Activated CD4-positive, alpha-beta T cell treated with anti-CD3 and anti-CD28 coated beads, Interleukin-2, amount 10 ng/mL, durations not matched to agents 7 days and 5 days (primary cell): Measurements from ENCODE around the gene MYG1. TPM values are rescaled to one million over a fixed set of nuclear protein-coding genes. Genes with fewer than 3 reads are reported as not detected.

ENCODE experiments used
- CTCF ChIA-PET: fragments of 350-600 bp; sonication (Branson Sonifier 250); formaldehyde crosslinking; loops from one replicate; lab custom pipeline; 2021; ENCODE audit warnings: antibody characterized with exemption; lab: Charles Lee
- POLR2A ChIA-PET: fragments of 350-600 bp; sonication (Branson Sonifier 250); formaldehyde crosslinking; loops from one replicate; lab custom pipeline; 2021; ENCODE audit warnings: antibody characterized with exemption; lab: Charles Lee
- DNase-seq: peaks from one replicate; pipeline ENCODE4 v3.0.0-alpha.2; 2020
- H3K27ac Mint-ChIP-seq: one replicate; pipeline ENCODE4 v1.8.0; 2021; ENCODE audit warnings: mild to moderate bottlenecking, moderate library complexity, mixed read lengths
- H3K27me3 Mint-ChIP-seq: one replicate; pipeline ENCODE4 v1.8.0; 2021; ENCODE audit warnings: mixed read lengths
- H3K36me3 Mint-ChIP-seq: one replicate; pipeline ENCODE4 v1.8.0; 2021; ENCODE audit warnings: low read depth, mixed read lengths
- H3K4me1 Mint-ChIP-seq: one replicate; pipeline ENCODE4 v1.8.0; 2021; ENCODE audit warnings: mixed read lengths
- H3K4me3 Mint-ChIP-seq: one replicate; pipeline ENCODE4 v1.8.0; 2021; ENCODE audit warnings: mild to moderate bottlenecking, moderate library complexity, mixed read lengths
- H3K9me3 Mint-ChIP-seq: one replicate; pipeline ENCODE4 v1.8.0; 2021; ENCODE audit warnings: mixed read lengths
- total RNA-seq, 2 experiments: library from RNA; stranded (reverse); gene quantifications; one replicate each; pipeline ENCODE4 v1.2.3, GENCODE V29; 2021

Gene MYG1
- total RNA-seq, 2 experiments from 2014 or later: 47.9 to 56.4 TPM

DNA sequence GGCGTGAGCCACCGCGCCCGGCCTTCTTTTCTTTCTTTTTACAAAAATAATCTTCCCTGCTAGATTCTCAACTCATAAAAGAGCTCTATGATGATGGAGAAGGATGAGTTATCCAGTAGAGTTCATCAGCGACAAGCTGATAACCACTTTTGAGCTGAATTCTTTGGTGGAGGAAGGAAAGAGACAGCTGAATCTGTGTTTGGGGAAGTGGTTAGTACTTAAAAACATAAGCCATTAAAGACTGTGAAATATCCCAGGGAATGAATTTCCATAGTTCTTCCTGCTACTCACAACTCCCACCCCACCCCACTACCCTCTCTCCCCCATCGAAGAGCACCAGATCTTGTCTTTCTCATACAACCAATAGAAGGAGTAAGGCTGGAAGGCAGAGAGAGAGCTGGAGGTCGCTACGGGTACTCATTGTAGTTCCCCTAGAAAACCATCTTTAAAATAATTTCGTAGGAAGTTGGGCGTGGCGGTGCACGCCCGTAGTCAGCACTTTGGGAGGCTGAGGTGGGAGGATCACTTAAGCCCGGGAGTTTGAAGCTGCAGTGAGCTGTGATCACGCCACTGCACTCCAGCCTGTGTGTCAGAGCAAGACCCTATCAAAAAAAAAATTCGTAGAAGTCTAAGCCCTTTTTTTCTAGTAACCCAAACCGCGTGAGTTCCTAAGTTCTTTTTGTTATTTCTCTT lies 32.0 kb upstream of the MYG1 start:
- H3K4me1 Mint-ChIP-seq: peaks cover 50% of the 10 kb centered on the region
- H3K4me3 Mint-ChIP-seq: peak overlapping the region; percentile 99
- H3K27me3 Mint-ChIP-seq: no peaks in the 10 kb centered on the region
- H3K9me3 Mint-ChIP-seq: no peaks in the 10 kb centered on the region
- DNase-seq: peak; percentile 27
- ChIA-PET CTCF (interaction anchor here (0.6 to 8.0 kb wide), 24 partner anchors 9 to 169 kb away, joined by 3 to 117 read pairs (median 5); partner anchors contain the start of genes AAAS, CSAD and MYG1), POLR2A (interaction anchor here (0.8 to 1.5 kb wide), 3 partner anchors 10 to 59 kb away, joined by 3 to 5 read pairs (median 3); no protein-coding TSS in a partner anchor)
- peaks cover 37% of the 10 kb centered on the region for H3K36me3 Mint-ChIP-seq
- H3K27ac Mint-ChIP-seq: peak overlapping the region; percentile 97

DNA sequence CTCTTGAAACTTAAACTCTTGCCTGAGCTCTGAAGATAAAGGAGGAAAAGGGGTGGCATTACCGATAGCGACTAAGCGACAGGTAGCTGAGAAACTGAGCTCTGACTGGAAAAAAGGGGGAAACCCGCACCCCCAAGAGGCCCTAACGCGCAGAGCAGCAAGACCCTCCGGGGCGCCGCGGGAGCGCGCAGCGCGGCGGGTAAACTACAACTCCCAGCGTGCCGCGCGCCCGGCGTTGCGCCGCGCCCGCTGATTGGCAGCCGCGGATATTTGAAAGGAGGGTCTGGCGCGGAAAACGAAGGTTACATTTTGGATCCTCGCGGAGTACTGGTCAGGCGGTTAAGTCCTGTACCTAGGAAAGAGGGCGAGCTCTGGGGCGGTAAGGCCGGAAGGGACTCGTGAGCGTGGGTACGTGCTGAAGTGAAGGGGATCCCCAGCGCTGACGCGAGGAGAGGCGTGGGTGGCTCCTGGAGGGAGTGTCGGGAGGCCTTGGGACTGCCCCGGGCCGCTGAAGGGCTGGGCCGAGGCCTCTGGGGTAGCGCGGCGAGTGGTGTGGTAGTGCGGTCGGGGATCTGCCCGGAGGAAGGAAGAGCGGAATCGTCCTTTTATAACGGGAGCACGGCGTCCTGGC lies 31.4 kb upstream of the MYG1 start, which contains the start of gene ESPL1:
Gene ESPL1 (plus strand): TSS at position 301 of the 631 bp plus-strand sequence. CDS start 468 bp downstream, outside the sequence.
- POLR2A ChIA-PET: interaction anchor here (0.6 to 1.5 kb wide), 4 partner anchors 9 to 59 kb away, joined by 3 to 5 read pairs (median 3); no protein-coding TSS in a partner anchor
- Mint-ChIP-seq H3K4me1 (peaks cover 53% of the 10 kb centered on the region), H3K27me3 (no peaks in the 10 kb centered on the region), H3K4me3 (peak within 1 kb of the TSS; percentile 99), H3K36me3 (peaks cover 40% of the 10 kb centered on the region), H3K9me3 (no peaks in the 10 kb centered on the region), H3K27ac (peak within 1 kb of the TSS; percentile 97)
- CTCF ChIA-PET: interaction anchor here (0.6 to 8.0 kb wide), 27 partner anchors 9 to 241 kb away, joined by 3 to 117 read pairs (median 4); partner anchors contain the start of genes AAAS, CSAD and MYG1
- DNase-seq: peak; percentile 85

DNA sequence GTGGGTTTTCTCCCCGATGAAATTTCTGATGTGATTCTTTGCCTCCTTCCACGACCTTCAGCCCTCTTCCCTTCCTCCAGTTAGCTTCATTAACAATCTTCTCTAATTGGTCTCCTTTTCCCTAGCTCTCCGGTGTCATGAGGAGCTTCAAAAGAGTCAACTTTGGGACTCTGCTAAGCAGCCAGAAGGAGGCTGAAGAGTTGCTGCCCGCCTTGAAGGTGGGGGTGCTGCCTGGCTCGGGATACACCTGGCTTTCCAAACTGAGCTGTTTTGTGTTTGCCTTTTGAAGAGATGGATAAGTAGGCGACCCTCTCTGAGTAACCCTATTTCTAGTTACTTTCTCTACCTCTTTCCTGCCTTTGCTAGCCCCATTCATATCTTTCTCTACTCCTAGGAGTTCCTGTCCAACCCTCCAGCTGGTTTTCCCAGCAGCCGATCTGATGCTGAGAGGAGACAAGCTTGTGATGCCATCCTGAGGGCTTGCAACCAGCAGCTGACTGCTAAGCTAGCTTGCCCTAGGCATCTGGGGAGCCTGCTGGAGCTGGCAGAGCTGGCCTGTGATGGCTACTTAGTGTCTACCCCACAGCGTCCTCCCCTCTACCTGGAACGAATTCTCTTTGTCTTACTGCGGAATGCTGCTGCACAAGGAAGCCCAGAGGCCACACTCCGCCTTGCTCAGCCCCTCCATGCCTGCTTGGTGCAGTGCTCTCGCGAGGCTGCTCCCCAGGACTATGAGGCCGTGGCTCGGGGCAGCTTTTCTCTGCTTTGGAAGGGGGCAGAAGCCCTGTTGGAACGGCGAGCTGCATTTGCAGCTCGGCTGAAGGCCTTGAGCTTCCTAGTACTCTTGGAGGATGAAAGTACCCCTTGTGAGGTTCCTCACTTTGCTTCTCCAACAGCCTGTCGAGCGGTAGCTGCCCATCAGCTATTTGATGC lies 30.6 kb upstream of the MYG1 start:
- no peak for DNase-seq
- CTCF ChIA-PET: interaction anchor here (0.7 to 8.0 kb wide), 25 partner anchors 9 to 240 kb away, joined by 3 to 117 read pairs (median 4); partner anchors contain the start of genes AAAS, CSAD and PFDN5
- peak overlapping the region; percentile 97 for H3K27ac Mint-ChIP-seq
- H3K27me3 Mint-ChIP-seq: no peaks in the 10 kb centered on the region
- POLR2A ChIA-PET: interaction anchor here (0.6 to 1.5 kb wide), 3 partner anchors 9 to 49 kb away, joined by 3 read pairs; no protein-coding TSS in a partner anchor
- H3K4me1 Mint-ChIP-seq: peaks cover 53% of the 10 kb centered on the region
- no peaks in the 10 kb centered on the region for H3K9me3 Mint-ChIP-seq
- H3K4me3 Mint-ChIP-seq: peak overlapping the region; percentile 99
- peaks cover 42% of the 10 kb centered on the region for H3K36me3 Mint-ChIP-seq

DNA sequence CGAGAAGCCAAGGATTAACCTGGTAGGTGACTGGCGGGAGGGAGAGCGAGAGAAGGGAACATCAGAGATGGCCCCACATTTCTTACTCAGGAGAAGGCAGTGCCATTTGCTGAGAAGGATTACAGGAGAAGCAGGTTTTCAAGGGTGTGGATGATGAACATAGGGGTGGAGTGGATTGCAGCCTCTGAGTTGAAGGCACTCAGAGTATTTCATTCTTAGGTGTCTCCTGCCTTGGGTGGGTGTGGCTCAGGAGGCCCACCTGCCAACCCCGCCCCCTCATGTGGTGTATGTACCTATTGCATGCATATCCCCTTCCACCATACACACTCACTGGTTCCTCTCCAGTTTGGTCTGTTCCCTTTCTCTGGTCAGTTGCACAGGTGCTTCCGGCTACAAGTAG lies 25.1 kb upstream of the MYG1 start:
- POLR2A ChIA-PET: no interaction called here
- Mint-ChIP-seq H3K27me3 (no peaks in the 10 kb centered on the region), H3K27ac (no peak overlapping the region), H3K36me3 (peaks cover 65% of the 10 kb centered on the region), H3K9me3 (no peaks in the 10 kb centered on the region), H3K4me3 (no peak overlapping the region), H3K4me1 (peaks cover 37% of the 10 kb centered on the region)
- CTCF ChIA-PET: no interaction called here
- DNase-seq: no peak

DNA sequence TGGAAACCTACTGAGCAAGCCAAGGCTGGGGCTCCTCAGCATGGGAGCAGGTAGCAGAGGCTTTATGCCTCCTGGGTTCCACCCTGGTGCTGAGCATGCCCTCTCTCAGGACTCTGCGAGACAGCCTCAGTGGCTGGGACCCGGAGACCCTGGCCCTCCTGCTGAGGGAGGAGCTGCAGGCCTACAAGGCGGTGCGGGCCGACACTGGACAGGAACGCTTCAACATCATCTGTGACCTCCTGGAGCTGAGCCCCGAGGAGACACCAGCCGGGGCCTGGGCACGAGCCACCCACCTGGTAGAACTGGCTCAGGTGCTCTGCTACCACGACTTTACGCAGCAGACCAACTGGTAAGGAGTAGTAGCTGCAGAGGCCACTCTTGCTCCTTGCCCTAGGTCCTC lies 23.0 kb upstream of the MYG1 start:
- Mint-ChIP-seq H3K4me1 (peaks cover 18% of the 10 kb centered on the region), H3K9me3 (no peaks in the 10 kb centered on the region), H3K4me3 (no peak overlapping the region), H3K36me3 (peaks cover 57% of the 10 kb centered on the region), H3K27ac (no peak overlapping the region), H3K27me3 (no peaks in the 10 kb centered on the region)
- DNase-seq: no peak
- CTCF ChIA-PET: interaction anchor here (2.0 kb wide), 1 partner anchor 9 kb away, joined by 10 read pairs; the partner anchor contains the start of gene ESPL1
- POLR2A ChIA-PET: interaction anchor here (0.5 kb wide), 1 partner anchor 42 kb away, joined by 6 read pairs; no protein-coding TSS in a partner anchor

DNA sequence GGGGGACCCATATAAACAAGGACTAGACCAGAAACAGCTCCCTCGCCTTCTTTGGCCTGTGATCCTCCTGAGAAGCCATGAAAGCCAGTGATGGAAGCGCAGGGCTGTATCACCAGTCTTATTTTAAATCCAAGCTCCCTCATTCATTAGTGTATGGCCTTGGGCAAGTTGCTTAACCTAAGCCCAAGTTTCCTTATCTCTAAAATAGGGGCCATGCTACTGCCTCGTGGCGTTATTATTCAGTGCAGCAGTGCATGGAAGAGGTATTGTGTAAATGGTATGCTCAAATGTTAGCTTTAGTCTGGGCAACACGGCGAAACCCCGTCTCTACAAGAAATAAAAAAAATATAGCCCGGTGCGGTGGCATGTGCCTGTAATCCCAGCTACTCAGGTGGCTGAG lies 21.5 kb upstream of the MYG1 start:
- ChIA-PET POLR2A (interaction anchor here (0.8 to 1.1 kb wide), 2 partner anchors 10 to 11 kb away, joined by 3 read pairs; partner anchors contain the start of gene ESPL1), CTCF (interaction anchor here (0.6 to 2.3 kb wide), 11 partner anchors 8 to 212 kb away, joined by 3 to 16 read pairs (median 4); partner anchors contain the start of genes AAAS, ESPL1 and PFDN5)
- H3K9me3 Mint-ChIP-seq: no peaks in the 10 kb centered on the region
- H3K27me3 Mint-ChIP-seq: no peaks in the 10 kb centered on the region
- peaks cover 56% of the 10 kb centered on the region for H3K36me3 Mint-ChIP-seq
- DNase-seq: no peak
- H3K4me3 Mint-ChIP-seq: no peak overlapping the region
- H3K4me1 Mint-ChIP-seq: peaks cover 8% of the 10 kb centered on the region
- H3K27ac Mint-ChIP-seq: no peak overlapping the region

DNA sequence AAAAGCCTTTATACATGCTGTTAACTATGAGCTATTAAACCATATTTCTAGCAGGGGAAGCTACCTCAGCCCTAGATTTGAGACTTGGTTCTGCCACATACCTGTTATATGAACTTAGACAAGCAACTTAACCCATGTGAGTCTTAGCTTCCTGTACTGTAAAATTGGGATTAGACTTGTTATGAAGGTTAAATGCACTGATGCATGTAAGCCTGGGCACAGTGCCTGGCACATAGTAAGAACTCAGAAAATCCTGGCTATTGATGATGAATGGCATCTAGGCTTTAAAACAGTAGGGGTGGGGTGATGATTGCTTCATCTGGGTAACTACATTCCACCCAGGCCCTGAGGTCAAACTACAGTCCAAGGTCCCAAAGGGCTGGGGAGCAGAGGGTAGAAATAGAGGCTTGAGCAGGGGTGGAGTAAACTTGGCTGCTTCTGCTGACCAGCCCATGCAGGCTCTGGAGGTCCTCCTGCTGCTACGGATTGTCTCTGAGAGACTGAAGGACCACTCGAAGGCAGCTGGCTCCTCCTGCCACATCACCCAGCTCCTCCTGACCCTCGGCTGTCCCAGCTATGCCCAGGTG lies 20.1 kb upstream of the MYG1 start:
- CTCF ChIA-PET: interaction anchor here (0.8 to 2.3 kb wide), 5 partner anchors 10 to 112 kb away, joined by 3 to 16 read pairs (median 5); partner anchors contain the start of gene CSAD
- no peak overlapping the region for H3K4me3 Mint-ChIP-seq
- H3K27ac Mint-ChIP-seq: no peak overlapping the region
- no peaks in the 10 kb centered on the region for H3K9me3 Mint-ChIP-seq
- POLR2A ChIA-PET: no interaction called here
- H3K27me3 Mint-ChIP-seq: no peaks in the 10 kb centered on the region
- peaks cover 59% of the 10 kb centered on the region for H3K36me3 Mint-ChIP-seq
- peaks cover 5% of the 10 kb centered on the region for H3K4me1 Mint-ChIP-seq
- DNase-seq: no peak

DNA sequence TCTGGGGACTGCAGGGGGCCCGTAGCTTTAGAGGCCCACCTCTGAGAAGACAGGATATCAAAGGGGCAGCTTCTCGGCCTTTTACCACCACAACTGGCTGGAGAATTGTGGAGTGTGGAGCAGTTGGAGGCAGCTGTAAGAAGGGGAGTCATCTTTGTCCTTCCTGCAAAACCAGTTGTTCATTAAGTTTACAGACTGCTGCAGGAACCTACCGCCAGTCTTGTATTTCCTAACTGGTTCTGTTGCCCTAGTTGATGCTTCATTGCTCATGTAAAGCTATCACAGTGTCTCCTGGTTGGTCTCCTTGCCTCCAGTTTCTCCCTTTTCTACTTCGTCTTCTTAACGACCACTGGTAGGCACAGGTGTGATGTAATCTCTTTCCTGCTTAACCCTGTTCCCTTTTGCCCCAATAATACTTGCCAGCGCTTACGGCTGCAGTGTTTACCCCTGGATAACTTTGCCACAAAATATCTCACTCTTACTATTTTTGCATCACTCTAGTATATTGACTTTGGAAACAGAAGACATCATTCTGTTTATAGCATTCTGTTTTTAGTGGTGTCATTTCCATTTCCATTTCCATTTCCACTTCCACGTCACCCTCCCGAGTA lies 19.5 kb upstream of the MYG1 start:
- no peaks in the 10 kb centered on the region for H3K9me3 Mint-ChIP-seq

DNA sequence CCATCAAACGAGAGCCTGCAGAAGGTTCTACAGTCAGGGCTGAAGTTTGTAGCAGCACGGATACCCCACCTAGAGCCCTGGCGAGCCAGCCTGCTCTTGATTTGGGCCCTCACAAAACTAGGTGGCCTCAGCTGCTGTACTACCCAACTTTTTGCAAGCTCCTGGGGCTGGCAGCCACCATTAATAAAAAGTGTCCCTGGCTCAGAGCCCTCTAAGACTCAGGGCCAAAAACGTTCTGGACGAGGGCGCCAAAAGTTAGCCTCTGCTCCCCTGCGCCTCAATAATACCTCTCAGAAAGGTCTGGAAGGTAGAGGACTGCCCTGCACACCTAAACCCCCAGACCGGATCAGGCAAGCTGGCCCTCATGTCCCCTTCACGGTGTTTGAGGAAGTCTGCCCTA lies 13.0 kb upstream of the MYG1 start:
- Mint-ChIP-seq H3K27me3 (no peaks in the 10 kb centered on the region), H3K36me3 (peaks cover 58% of the 10 kb centered on the region), H3K4me3 (no peak overlapping the region), H3K27ac (no peak overlapping the region), H3K4me1 (peaks cover 9% of the 10 kb centered on the region), H3K9me3 (no peaks in the 10 kb centered on the region)
- ChIA-PET CTCF (interaction anchor here (0.7 to 4.4 kb wide), 9 partner anchors 8 to 127 kb away, joined by 3 to 21 read pairs (median 4); partner anchors contain the start of genes ESPL1 and MYG1), POLR2A (no interaction called here)
- no peak for DNase-seq

More for the DNA sequence above, 19.5 kb upstream of the MYG1 start:
- Mint-ChIP-seq H3K36me3 (peaks cover 55% of the 10 kb centered on the region), H3K27ac (no peak overlapping the region), H3K4me3 (no peak overlapping the region), H3K27me3 (no peaks in the 10 kb centered on the region), H3K4me1 (peaks cover 1% of the 10 kb centered on the region)
- ChIA-PET CTCF (interaction anchor here (0.6 to 2.1 kb wide), 5 partner anchors 10 to 155 kb away, joined by 3 to 16 read pairs (median 3); partner anchors contain the start of gene CSAD), POLR2A (no interaction called here)
- no peak for DNase-seq

DNA sequence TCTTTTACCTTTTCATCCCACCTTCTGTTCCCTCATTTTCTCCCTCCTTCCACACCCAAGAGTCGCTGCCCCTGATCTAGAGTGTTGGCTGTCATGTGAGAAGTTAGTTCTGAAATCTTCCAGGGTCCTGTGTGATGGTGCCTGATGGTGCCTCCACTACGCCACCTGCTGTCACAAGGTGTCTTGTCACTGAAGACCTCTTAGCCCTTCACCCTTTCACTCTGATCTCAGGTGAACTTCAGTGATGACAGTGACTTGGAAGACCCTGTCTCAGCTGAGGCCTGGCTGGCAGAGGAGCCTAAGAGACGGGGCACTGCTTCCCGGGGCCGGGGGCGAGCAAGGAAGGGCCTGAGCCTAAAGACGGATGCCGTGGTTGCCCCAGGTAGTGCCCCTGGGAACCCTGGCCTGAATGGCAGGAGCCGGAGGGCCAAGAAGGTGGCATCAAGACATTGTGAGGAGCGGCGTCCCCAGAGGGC lies 11.7 kb upstream of the MYG1 start:
- ChIA-PET CTCF (interaction anchor here (0.9 to 4.4 kb wide), 13 partner anchors 9 to 221 kb away, joined by 3 to 21 read pairs (median 5); partner anchors contain the start of genes ESPL1 and MYG1), POLR2A (no interaction called here)
- Mint-ChIP-seq H3K9me3 (no peaks in the 10 kb centered on the region), H3K27ac (peak overlapping the region; percentile 64), H3K4me1 (peaks cover 9% of the 10 kb centered on the region), H3K27me3 (no peaks in the 10 kb centered on the region), H3K36me3 (peaks cover 56% of the 10 kb centered on the region), H3K4me3 (no peak overlapping the region)
- peak; percentile 76 for DNase-seq

DNA sequence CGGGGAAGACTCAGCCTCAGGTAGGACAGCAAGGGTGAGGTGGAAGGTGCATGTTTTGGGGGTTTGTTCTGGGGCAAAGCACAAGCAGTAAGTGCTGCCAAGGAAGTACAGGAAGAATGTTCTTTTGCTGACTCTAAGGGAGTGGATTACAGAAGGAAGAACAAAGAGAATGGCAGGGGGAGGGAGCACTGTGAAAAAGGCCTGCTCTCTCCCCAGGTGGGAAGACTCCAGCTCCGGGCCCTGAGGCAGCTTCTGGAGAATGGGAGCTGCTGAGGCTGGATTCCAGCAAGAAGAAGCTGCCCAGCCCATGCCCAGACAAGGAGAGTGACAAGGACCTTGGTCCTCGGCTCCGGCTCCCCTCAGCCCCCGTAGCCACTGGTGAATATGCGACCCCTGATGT lies 11.2 kb upstream of the MYG1 start:
- Mint-ChIP-seq H3K4me3 (no peak overlapping the region), H3K9me3 (no peaks in the 10 kb centered on the region), H3K27ac (peak overlapping the region; percentile 3), H3K4me1 (peaks cover 9% of the 10 kb centered on the region), H3K36me3 (peaks cover 61% of the 10 kb centered on the region), H3K27me3 (no peaks in the 10 kb centered on the region)
- ChIA-PET POLR2A (interaction anchor here (0.6 kb wide), 1 partner anchor 10 kb away, joined by 3 read pairs; no protein-coding TSS in a partner anchor), CTCF (interaction anchor here (0.9 to 5.5 kb wide), 11 partner anchors 10 to 129 kb away, joined by 3 to 22 read pairs (median 5); partner anchors contain the start of genes AAAS and ESPL1)
- no peak for DNase-seq
